ENCODE results near the gene TMPRSS2.

DNA sequence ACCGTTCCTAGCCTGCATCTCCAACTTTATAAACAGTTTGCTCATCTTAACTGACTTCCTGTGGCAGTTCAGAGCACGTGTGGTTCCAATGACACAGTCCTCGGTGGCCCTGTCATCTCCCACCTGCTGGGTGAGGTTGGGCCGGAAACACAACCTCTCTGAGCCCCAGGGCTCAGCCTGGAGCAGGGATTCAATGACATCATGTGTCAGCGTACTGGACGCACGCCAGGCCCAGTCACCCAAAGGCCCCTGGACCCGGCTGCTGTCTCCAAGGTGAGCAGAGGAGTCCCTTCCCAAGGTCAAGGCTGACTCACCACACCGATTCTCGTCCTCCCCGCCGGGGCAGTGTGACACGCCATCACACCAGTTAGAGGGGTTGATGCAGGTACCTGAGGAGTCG is 19.9 kb downstream of the TMPRSS2 start:
- TF ChIP-seq POLR2A (IDR thresholded peaks at IDR 0.05) (no peak), CTCF (IDR thresholded peaks at IDR 0.05) (no peak)
